ENCODE data around the gene KNTC1. TPM values are rescaled to one million over a fixed set of nuclear protein-coding genes. Genes with fewer than 3 reads are reported as not detected.
A peak's percentile ranks its signal among the peaks of the same experiment; 100 is the strongest.

Gene KNTC1
- total RNA-seq, 4 donors from 2014 or later, result 7.3 to 13.1 (median 9.5) TPM

DNA sequence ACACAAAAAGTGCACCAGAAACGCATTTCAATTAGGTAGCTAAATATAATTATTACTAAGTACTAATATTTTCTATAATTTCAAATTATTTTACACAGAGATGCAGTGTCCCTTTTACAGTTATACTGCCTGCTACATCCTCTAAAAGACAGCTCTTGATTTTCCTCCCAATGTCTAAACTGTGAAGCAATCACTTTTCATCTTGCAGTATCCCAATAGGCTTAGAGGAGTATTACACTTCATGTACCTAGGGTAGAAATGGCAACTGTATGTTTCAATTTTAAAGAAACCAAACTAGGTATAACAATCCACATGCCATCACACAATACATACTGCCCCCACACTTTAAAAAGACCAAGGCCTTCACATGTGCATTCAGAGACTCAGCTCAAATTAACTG lies 7.6 kb upstream of the KNTC1 start:
- intact Hi-C loops (cut with DNase I), result loop anchor here (10.0 kb wide), 1 partner anchor 245 kb away; no protein-coding TSS in a partner anchor
- WGBS, 2 donors, result 89% methylated on average over 1 of the region's 1 CpG
- Histone ChIP-seq H3K27me3 (no peaks in the 10 kb centered on the region), H3K27ac (no peak overlapping the region), H3K4me1 (peaks cover 19 to 21% of the 10 kb centered on the region in 2 donors), H3K4me3 (replicated peaks in 1 of 3) (no peak overlapping the region), H3K9me3 (no peaks in the 10 kb centered on the region), H3K36me3 (peaks cover 75% of the 10 kb centered on the region in 2 donors)
- TF ChIP-seq, protein P1, sequence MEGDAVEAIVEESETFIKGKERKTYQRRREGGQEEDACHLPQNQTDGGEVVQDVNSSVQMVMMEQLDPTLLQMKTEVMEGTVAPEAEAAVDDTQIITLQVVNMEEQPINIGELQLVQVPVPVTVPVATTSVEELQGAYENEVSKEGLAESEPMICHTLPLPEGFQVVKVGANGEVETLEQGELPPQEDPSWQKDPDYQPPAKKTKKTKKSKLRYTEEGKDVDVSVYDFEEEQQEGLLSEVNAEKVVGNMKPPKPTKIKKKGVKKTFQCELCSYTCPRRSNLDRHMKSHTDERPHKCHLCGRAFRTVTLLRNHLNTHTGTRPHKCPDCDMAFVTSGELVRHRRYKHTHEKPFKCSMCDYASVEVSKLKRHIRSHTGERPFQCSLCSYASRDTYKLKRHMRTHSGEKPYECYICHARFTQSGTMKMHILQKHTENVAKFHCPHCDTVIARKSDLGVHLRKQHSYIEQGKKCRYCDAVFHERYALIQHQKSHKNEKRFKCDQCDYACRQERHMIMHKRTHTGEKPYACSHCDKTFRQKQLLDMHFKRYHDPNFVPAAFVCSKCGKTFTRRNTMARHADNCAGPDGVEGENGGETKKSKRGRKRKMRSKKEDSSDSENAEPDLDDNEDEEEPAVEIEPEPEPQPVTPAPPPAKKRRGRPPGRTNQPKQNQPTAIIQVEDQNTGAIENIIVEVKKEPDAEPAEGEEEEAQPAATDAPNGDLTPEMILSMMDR (IDR thresholded peaks at IDR 0.05), result no peak
- DNase-seq, result no peak

DNA sequence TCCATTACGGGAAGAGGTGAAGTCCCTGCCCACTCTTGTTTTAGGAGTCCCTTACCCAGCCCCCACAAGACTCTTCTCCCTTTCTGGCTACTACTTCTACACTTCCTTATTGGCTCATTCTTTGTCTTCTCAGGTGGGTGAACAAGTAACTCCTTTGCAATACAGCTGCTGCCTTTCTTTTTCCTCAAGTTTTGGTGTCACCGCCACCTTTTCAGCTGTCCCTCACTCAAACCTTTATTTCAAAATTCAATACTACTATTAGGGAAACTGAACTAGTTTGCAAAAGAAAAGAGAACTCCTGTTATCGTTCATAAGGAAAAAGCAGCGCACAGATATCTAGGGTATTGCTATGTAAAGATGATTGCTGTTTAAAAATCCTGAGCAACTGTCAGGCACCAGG lies 6.4 kb upstream of the KNTC1 start:
- Histone ChIP-seq H3K4me3 (replicated peaks in 1 of 3) (no peak overlapping the region), H3K27ac (no peak overlapping the region), H3K36me3 (peaks cover 63 to 68% of the 10 kb centered on the region in 2 donors), H3K27me3 (no peaks in the 10 kb centered on the region), H3K4me1 (peaks cover 27 to 31% of the 10 kb centered on the region in 2 donors), H3K9me3 (no peaks in the 10 kb centered on the region)
- TF ChIP-seq, protein P1 (IDR thresholded peaks at IDR 0.05), result no peak
- TF ChIP-seq POLR2A (IDR thresholded peaks at IDR 0.05), result no peak
- intact Hi-C loops (cut with DNase I), result no loop called here
- WGBS, 2 donors, result 97 to 98% methylated on average over 4 of the region's 4 CpGs
- no peak for DNase-seq

DNA sequence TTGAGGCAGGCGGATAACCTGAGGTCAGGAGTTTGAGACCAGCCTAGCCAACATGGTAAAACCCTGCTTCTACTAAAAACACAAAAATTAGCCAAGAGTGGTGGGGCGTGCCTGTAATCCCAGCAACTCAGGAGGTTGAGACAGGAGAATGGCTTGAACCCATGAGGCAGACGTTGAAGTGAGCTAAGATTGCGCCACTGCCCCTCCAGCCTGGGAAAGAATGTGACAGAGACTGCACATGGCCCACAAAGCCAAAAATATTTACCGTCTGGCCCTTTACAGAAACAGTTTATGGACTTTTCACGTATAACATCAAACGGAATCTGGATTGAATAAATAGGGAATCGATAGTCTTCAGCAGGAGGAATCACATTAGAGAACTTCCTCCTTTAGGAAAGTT lies 3.8 kb upstream of the KNTC1 start:
- intact Hi-C loops (cut with DNase I), result no loop called here
- TF ChIP-seq, protein P1 (IDR thresholded peaks at IDR 0.05), result no peak
- TF ChIP-seq POLR2A (IDR thresholded peaks at IDR 0.05), result no peak

DNA sequence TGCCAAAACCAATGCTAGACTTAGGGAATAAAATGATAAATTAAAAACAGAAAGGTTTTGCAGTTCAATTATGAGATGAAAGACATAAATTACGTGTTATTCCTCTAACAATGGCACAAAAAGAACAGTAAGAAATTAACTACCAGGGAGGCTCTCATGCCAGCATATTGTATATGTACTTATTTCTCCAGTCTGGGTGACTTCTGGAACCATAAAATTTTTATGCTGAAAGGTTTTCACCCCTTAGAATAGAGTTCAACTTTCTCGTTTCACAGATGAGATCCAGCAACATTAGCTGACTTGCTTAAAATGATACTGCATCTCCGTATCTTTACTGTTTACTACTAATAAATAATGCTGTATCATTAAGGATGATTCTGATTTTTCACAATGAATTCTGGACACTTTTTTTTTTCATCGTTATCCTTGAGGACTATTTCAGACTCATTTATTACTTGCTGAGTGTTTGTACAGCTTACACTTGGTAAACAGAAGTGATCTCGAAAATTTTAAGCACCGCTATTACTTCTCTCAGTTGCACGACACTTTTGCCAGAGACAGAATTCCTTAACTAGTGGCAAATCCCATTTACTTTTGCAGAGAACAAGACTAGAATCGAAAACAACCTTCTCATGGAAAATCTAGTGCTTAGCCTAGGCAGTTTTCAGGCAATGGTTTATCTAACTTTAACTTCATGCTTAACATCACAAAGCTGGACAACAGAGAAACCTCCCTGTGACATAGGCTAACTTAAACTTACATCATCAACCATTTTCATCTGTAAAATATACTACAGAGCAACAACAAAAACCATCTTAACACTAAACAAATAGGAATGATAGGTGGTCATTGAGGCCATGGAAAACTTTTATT lies 3.0 kb upstream of the KNTC1 start:
- H3K4me3 ChIP-seq (replicated peaks in 1 of 3), result peak overlapping the region in 1 of 3 donors; percentile 72
- intact Hi-C loops (cut with DNase I), result no loop called here
- 27 to 30% methylated on average over 8 of the region's 8 CpGs for WGBS, 2 donors
- H3K27me3 ChIP-seq, result no peaks in the 10 kb centered on the region
- H3K9me3 ChIP-seq, result no peaks in the 10 kb centered on the region
- no peak for TF ChIP-seq POLR2A (IDR thresholded peaks at IDR 0.05)
- TF ChIP-seq, protein P1 (IDR thresholded peaks at IDR 0.05), result no peak
- H3K27ac ChIP-seq, result peak overlapping the region in 2 of 3 donors; percentile 12 to 52
- H3K36me3 ChIP-seq, result peaks cover 29 to 34% of the 10 kb centered on the region in 2 donors
- DNase-seq, result no peak
- H3K4me1 ChIP-seq, result peaks cover 35 to 37% of the 10 kb centered on the region in 2 donors

More for the DNA sequence above, 3.8 kb upstream of the KNTC1 start:
- Histone ChIP-seq H3K27me3 (no peaks in the 10 kb centered on the region), H3K4me1 (peaks cover 35 to 36% of the 10 kb centered on the region in 2 donors), H3K4me3 (replicated peaks in 1 of 3) (no peak overlapping the region), H3K27ac (no peak overlapping the region), H3K36me3 (peaks cover 37 to 42% of the 10 kb centered on the region in 2 donors), H3K9me3 (no peaks in the 10 kb centered on the region)
- peak in 1 of 2 donors; percentile 18 for DNase-seq
- 61 to 62% methylated on average over 8 of the region's 8 CpGs for WGBS, 2 donors

DNA sequence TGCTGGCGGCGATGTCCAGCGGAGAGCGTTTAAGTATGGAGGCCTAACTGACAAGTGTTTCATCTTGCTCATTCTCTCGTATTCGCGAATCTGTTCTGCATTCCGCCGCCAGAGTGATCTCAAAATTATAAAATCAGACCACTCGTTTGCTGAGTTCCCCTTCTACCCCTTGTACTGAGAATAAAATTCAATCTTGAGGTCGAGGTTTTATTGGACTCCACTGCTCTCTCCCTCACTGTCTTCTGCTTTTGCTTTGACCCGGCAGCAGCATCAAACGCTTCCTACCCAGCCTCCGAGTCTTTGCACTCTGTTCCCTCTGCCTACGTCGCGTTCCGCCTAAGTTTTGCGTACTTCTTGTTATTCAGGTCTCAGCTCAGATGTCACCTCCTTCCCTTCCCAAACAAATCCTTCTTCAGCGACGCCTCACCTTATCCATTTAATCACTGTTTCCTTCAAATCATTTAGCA lies 462 bp downstream of the KNTC1 start:
- Histone ChIP-seq H3K4me1 (peaks cover 33 to 37% of the 10 kb centered on the region in 2 donors), H3K4me3 (replicated peaks in 1 of 3) (peak overlapping the region in 2 of 3 donors; percentile 19 to 39), H3K27me3 (no peaks in the 10 kb centered on the region), H3K27ac (peak overlapping the region in 1 of 3 donors; percentile 98), H3K9me3 (no peaks in the 10 kb centered on the region), H3K36me3 (peaks cover 0 to 5% of the 10 kb centered on the region in 2 donors)
- TF ChIP-seq POLR2A (IDR thresholded peaks at IDR 0.05), result no peak
- TF ChIP-seq, protein P1 (IDR thresholded peaks at IDR 0.05), result no peak
- 0 to 1% methylated on average over 21 of the region's 21 CpGs for WGBS, 2 donors
- no peak for DNase-seq
- intact Hi-C loops (cut with DNase I), result no loop called here
